NCI-H460 (cell line): ENCODE data around the gene RMDN3. TPM values are rescaled to one million over a fixed set of nuclear protein-coding genes. Genes with fewer than 3 reads are reported as not detected.

ENCODE experiments used
- DNase-seq: peaks from one replicate; pipeline ENCODE4 v3.0.0-alpha.2; 2016; ENCODE audit warnings: low read depth; ENCODE audit errors: extremely low read depth
- total RNA-seq: library from RNA; depleted of rRNA; stranded (reverse); fragments of >200 nt; shearing (Covaris generic); gene quantifications from 2 replicates; pipeline ENCODE4 v1.2.3, GENCODE V29; 2014

The RMDN3 gene
- total RNA-seq, 1 experiment from 2014 or later: 19.7 TPM

DNA sequence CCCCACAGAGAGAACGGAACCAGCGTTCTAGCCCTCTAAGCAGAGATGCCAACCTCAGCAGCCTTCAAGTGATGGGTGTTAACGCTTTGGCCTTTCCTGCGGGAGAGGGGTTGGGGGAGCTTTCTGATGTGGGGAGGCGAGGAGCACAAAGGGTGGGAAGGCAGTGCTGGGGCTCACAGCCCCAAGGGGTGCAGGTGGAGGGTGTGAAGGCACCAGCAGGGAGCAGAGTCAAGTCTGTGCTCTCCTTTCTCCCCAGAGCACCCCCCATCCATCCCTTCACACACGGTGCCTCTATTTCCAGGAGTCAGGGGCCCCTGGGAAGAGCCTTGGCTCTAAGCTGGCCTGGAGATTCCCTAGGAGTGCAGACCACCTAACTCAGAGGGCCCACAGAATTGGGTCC lies 18.8 kb upstream of the RMDN3 start:
- DNase-seq: no peak

DNA sequence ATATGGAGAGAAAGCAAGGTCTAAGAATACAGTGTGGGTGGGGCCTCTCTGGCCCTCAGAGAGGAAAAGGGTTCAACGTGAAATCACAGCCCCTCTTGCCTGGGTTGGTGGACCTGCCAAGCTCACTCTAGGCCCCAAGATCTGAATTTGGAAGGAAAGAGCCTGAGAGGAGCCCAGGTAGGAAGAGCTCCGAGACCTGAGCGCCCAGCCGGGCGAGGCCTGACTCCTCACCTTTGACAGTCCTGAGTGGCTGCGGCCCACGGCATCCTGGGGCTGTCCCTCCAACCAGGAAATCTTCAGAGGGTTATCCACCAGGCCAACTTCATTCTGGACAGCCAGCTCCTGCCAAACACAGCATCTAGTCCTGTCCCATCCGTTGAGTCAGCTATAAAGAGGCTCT lies 18.4 kb upstream of the RMDN3 start:
- DNase-seq: no peak

DNA sequence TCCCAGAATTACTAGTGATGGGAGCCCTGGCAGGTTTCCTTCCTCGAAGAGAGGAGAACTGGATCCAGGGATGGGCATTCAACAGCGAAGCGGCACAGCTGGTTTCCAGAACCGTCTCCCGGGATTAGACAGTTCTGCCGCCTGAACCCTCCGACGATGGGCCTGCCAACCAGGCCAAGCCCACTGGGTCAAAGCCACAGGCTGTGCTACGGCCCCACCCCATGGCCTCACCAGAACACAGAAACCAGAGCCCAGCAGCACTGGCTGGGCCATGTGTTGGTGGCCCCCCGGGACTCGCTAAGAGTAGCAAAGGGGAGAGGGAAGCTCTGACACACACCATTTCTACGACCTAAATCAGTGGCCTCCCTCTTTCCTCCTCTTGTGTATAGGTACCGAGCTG lies 17.0 kb upstream of the RMDN3 start:
- no peak for DNase-seq

DNA sequence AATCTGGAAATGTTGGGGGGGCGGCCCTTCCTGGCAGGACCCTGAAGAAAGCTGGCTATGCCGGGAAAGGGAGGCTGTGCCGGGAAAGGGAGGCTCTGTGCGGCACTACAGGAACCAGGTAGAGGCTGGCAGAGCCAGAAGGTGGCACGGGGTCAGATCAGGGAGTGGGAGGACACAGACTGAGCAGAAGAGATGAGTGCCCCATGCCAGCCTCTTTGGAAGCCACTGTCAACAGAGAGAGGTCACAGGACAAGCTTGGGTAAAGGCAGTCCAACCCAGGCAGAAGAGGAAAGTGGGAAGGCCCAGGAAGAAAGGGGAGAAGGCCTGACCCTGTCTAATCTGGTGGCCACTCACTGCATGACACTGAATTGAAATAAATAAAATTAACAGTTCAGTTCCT lies 16.2 kb upstream of the RMDN3 start:
- no peak for DNase-seq

DNA sequence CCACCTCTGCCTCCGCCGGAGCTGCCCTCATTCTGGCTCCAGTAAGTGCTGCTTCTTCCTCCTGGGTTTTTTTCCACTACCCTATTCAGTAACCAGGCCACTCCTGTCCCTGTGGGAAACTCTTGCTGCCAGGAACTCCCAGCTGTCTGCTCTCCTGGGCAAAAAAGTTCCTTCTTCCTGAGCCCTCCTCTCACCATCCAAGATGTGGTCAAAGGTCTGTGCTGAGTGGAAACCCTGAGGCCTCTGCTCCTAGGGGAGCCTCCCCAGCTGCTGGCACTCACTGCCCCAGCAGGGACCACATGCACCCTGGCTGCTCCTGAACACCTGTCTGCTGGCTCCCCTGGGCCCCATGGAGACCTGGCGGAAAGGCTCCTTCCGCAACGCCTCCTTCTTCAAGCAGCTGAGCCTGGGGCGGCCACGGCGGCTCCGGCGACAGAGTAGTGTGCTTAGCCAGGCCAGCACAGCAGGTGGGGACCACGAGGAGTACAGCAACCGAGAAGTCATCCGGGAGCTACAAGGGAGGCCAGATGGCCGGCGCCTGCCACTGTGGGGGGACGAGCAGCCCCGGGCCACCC lies 15.2 kb upstream of the RMDN3 start:
- DNase-seq: no peak

DNA sequence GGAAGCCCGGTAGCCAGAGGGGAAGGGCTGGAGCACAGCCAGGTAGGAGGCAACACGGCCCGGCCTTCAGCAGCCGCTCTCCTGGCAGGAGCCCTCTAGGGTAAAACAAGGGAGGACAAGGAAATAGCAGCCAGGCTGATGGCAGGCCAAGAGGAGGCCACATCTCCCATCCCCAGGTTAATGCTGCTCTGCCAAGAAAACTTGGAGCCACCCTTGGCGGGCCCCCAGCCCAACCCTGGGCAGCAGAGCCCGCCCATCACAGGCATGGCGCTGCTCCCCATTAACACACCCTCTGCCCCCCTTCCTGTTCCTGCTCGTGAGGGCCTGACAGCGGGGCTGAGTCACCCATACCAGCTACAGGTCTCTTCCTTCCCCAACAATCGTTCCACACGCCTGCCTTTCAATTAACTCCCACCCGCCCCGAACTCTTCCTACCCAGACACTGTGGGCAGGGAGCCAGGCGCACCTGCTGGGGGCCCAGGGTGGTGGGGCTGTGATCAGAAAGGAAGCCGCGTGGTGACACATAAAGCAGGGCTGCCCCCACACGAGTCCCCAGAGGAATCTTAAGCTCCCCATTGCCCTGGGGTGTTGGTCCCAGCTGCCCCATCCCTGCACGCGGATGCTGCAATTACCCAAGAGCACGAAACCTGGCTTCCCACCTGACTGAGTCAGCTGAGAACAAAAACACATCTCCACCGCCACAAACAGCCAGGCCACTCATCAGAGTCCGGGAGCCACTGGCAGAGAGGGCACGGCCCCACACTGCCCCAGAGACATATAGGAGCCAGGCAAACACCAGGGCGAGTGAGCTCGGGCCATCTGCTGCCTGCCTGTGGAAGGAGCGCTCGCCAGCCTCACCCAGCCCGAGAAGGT lies 14.5 kb upstream of the RMDN3 start, which contains the start of gene C15orf62:
C15orf62 (plus strand) TSS at position 707 of the 873 bp plus-strand sequence. CDS start 516 bp downstream, outside the sequence.
- no peak for DNase-seq

GRCh38 chr15:40768521-40769273 lies 13.6 kb upstream of the RMDN3 start:
- no peak for DNase-seq

DNA sequence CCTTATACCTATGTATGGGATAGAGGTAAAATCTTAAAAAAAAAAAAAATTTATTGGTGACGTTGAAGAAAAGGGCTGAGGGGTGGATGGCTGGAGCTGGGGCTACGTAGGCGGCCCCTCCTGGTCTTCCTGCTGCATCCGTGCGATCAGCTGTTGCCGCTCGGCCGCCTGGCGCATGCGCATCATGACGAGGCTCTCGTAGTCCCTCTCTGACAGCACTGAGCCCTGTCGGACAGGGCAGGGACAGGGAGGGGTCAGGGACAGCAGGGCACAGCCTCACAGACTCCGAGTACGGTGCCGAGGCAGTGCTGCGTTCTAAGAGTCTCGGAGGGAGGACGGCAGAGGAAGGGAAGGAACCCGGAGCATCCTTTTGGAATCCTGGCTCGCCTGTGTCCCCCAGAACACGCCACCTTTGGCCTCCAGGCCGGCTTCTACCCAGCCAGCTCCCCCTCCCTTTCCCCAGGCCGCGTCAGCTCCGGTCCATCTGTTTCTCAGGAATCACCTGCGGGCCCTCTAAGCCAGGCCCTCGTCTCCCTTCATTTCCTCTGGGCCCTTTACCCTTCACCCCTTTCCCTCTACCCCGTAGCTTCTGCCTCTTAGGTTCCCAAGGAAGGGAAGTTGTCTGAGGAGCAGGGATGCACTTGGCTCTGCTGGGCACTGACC lies 12.9 kb upstream of the RMDN3 start:
- no peak for DNase-seq

DNA sequence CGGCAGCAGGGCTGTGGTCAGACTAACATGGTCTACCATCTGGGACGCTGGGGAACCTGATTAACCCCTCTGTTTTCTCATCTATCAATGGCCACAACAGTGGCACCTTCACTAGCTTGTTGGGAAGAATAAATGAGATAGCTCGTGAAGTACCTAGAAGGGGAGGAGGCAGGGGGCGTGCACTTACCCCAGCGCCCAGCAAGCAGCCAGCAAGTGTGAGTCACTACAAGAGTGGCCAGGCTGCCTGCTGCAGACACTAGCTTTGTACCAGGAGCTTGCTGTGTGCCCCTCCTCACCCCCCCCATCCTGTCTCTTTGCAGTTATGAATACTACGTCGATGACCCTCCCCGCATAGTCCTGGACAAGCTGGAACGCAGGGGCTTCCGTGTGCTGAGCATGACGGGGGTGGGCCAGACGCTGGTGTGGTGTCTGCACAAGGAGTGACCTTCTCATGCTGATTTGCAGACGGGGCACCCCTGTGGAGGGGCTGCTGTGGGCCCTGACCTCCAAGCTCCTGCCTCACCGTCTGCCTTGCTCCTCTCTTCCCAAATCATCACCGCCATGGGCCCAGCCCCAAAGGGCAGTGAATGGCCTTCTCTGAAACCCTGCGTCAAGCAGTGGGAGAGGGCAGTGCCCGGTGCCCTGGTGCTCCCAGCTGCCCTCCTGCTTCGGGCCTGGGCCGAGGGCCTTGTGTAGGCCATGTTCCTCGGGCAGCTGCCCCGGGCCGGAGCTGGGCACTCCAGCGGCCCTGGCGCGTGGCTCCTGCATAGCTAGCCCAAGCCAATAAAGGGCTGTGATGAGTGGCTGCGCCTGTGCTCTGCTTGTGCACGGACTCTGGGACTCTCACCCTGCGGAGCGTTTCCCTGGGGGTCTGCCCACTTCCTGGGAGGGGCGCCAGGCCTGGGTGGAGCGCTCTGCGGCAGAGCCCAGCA lies 12.1 kb upstream of the RMDN3 start:
- no peak for DNase-seq

GRCh38 chr15:40766194-40766815 lies 11.3 kb upstream of the RMDN3 start:
- no peak for DNase-seq

DNA sequence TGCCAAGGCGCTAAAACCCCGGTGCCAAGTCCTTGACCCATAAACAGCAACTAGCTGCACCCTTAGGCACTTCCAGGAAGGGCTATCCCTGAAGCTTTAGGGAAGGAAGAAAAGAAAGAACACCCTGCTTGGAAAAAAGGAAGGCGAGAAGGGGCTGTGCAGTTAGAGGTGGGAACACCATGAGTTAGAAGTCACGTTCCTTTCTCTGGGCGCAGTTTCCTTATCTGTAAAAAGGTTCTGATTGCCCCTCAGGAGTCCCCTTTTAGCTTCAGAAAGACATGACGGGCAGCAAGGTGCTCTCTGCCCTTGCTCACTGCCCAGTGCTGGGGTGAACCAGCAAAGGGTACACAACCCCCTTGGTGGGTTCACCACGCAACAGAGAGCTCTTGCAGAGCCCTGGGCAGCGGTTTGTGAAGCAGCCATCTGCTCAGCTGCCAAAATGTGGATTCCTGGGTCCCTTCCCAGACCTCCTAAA lies 9.6 kb upstream of the RMDN3 start:
- no peak for DNase-seq

- peak; percentile 46 for DNase-seq
Measured at GRCh38 chr15:40763801-40764628, 9.0 kb upstream of the RMDN3 start, which contains the start of gene GCHFR. Gene GCHFR (plus strand): TSS chr15:40764068. CDS start chr15:40764181, 113 bp downstream.

DNA sequence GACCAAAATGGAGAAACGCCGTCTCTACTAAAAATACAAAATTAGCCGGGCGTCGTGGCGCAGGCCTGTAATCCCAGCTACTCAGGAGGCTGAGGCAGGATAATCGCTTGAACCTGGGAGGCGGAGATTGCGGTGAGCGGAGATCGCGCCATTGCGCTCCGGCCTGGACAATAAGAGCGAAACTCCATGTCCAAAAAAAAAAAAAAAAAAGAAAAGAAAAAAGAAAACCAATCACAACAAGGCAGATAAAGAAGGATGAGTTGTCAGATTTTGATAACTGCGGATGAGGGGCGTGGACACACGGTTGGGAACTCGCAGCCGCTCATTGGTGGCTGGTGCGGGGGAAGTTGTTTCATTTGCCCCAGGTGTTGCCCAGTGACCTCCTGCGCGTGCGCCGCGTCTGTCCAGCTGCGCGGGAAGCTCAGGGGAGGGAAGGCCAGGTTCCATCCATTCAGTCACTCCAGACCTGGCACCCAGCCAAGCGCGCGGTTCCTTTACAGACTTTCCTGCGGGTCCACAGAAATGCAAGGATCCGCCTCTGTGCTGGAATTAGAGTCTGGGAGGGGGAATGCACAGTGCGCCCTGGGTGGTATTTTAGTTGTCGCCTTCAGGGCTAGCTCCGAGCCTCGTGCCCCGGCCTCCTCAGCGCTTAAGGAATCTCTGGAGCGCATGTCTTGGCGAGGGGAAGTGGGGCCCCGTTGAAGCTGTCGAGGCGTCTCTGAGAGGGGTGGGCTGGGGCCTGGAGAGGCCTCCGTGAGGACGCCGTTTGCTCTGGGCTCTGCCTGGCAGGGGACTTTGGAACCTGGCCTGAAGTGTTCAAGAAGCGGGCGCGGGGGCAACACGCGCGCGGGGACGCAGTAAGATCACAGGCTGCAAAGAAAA lies 8.1 kb upstream of the RMDN3 start:
- no peak for DNase-seq

DNA sequence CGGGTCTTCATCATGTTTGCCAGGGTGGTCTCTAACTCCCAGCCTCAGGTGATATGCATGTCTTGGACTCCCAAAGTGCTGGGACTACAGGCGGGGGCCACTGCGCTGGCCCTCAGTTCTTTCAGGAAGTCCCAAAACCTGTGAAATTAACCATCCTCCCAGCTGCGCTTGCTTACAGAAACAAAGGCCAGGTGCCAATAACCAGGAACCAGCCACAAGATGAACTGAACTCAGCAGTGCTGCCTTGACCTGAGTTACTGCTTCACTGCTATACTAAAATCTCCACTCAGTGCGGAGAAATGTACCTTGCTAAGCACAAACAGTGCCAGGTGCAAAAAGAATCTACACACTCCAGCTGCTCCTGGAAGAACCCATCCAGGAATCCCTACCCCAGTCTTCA lies 4.9 kb upstream of the RMDN3 start:
- no peak for DNase-seq

DNA sequence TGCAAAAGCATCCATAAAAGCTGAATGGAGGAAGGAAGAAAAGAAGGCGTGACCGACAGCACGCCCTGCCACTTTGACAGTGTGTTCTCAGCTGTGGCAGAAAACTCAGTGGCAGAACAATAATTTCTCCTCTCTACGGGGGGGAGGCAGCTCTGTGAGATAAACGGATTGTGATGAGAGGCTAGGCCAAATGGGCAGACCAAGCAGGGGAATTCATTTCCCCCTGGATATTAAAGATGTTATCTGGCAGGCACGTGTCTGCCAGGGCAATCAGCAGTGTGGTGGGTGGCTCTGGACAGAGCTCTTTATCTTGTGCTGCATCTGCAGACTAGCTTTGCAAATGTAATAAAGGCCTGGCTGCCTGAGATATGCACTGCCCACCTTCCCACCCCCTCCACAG lies 1.9 kb upstream of the RMDN3 start:
- no peak for DNase-seq

- no peak for DNase-seq
Measured at GRCh38 chr15:40755812-40756208, 756 bp upstream of the RMDN3 start.

DNA sequence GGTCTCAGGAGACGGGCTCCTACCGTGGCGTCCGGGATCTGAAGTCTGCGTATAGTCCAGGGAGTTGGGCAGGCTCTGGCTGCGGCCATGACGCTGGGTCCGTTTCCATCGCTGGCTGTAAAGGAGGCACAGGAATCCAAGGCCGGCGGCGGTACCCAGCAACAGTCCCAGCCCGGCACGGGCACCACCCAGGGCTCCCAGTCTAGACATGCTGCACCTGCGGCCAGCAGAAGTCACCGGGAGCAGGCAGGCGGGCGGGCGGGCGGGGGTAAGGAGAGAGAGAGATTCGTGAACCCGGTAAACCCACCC lies 526 bp downstream of the RMDN3 start:
- no peak for DNase-seq

GRCh38 chr15:40751745-40752144 lies 3.3 kb downstream of the RMDN3 start:
- DNase-seq: no peak
